Stimulated activated CD8-positive, alpha-beta memory T cell treated with anti-CD3 and anti-CD28 coated beads, Interleukin-12 subunit alpha, Interleukin-12 subunit beta, amount 100 ng/mL, for 1 hour (primary cell): ENCODE data around the gene LAMA5.
A peak's percentile ranks its signal among the peaks of the same experiment; 100 is the strongest.

Source experiments
- DNase-seq: peaks from one replicate; pipeline ENCODE4 v3.0.0-alpha.2; 2020; ENCODE audit warnings: low read depth

The LAMA5 gene, protein sequence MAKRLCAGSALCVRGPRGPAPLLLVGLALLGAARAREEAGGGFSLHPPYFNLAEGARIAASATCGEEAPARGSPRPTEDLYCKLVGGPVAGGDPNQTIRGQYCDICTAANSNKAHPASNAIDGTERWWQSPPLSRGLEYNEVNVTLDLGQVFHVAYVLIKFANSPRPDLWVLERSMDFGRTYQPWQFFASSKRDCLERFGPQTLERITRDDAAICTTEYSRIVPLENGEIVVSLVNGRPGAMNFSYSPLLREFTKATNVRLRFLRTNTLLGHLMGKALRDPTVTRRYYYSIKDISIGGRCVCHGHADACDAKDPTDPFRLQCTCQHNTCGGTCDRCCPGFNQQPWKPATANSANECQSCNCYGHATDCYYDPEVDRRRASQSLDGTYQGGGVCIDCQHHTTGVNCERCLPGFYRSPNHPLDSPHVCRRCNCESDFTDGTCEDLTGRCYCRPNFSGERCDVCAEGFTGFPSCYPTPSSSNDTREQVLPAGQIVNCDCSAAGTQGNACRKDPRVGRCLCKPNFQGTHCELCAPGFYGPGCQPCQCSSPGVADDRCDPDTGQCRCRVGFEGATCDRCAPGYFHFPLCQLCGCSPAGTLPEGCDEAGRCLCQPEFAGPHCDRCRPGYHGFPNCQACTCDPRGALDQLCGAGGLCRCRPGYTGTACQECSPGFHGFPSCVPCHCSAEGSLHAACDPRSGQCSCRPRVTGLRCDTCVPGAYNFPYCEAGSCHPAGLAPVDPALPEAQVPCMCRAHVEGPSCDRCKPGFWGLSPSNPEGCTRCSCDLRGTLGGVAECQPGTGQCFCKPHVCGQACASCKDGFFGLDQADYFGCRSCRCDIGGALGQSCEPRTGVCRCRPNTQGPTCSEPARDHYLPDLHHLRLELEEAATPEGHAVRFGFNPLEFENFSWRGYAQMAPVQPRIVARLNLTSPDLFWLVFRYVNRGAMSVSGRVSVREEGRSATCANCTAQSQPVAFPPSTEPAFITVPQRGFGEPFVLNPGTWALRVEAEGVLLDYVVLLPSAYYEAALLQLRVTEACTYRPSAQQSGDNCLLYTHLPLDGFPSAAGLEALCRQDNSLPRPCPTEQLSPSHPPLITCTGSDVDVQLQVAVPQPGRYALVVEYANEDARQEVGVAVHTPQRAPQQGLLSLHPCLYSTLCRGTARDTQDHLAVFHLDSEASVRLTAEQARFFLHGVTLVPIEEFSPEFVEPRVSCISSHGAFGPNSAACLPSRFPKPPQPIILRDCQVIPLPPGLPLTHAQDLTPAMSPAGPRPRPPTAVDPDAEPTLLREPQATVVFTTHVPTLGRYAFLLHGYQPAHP (N-terminal part only)

DNA sequence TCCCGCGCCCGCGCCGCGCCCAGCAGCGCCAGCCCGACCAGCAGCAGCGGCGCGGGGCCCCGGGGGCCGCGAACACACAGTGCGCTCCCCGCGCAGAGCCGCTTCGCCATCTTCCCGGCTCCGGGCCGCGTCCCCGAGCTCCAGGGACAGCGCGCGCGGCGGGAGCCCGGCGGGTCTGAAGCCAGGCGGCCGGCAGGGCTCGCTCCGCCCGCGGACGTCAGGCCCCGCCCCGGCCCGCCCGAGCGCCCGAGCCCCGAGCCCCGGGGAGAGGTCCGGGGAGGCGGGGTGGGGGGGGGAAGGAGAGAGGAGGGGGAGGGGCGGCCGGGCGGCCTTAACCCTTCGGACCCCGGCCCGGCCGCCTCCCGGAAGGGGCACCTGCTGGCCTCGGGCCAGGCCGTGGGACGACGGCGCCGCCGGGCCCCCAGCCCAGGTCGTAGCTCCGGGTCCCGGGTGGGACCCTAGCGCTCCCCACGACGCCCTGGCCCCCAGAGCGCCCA is at the start of gene LAMA5:
TSS of gene LAMA5 (minus strand) at position 177 of the 497 bp plus-strand sequence. CDS start at position 110, 67 bp downstream.
- no peak for DNase-seq

DNA sequence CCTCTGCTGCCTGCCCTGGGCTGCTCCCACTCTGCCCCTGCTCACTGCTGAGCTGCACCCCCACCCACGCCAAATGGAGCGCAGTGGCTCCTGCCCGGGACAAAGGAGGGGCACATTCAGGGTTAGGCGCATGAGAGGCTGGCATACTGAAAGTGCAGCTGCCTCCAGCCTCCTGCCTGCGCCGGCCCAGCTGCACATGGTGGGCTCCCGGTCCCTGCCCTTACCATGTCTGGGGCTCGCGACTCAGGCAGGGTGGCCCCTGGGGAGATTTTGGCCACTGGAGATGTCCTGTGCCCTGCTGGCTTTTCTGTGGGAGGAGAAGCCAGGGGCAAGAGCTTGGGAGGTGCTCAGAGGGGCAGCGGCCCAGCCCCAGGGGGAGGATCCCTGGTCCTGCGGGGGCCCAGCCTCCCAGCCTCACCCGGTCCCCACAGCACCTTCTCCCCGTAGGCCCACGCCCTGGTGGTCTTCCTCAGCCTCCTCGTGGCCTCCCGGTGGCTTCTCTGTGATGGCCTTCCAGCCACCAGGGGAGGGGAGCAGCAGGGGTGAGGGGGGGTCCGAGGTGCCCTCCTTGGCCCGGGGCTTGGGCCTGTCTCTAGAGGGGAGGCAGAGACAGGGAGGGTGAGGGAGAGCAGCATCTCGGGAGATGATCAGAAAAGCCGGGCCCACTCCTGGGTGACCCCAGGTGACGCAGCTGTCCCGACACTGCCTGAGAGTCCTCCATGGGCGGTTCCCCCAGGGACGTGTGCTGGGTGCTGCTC is 48.4 kb upstream of the LAMA5 start:
- DNase-seq = no peak

DNA sequence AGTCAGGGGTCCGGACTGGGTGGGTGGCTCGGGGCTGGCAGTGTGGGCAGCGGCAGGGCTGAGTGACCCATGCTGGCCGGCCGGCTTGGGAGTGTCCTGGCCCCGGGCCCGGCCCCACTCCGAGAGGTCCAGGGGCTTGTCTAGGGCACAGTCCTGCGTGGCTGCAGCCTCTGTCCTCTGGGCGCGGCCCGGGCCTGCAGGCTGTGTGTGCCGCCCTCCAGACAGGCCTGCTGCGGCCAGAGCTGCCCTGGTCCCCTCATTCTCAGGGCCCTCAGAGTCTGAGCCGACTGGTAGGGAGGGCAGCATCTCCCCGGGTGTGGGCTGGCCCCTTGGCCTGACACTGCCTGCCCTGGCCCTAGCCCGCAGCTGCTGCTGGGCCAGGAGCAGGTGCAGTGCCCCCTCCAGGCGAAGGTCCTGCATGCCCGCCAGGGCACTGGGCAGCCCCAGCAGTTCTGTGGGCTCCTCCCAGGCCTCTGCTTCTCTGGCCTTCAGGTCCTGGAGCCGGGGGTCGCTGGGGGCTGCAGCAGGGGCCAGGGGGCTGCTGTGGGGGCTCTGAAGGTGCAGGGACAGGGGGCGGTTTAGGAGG is 46.9 kb upstream of the LAMA5 start:
- no peak for DNase-seq

DNA sequence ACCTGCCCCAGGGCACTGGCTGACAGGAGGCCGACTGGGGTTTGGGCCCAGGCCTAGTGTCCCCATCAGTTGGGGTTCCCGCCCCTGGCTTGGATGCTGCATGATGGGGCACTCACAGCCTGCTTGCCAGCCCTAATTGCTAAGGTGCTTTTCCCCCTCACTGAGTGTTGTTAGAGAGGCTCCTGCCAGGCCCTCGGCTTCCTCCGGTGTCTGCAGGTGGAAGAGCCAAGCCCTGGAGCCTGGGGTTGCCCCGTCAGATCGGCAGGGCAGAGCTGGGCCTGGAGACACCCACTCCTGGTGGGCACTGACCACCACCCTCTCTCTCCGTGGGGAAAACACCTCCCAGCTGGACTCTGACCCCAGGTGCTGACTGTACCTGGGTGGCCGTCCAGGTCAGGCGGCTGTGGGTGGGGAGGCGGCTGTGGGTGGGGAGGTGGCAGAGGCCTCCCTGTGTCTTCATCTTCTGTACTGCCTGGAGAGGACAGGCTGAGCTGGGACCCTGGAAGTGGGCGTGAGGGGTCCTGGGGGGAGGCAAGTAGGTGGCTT is 46.0 kb upstream of the LAMA5 start:
- no peak for DNase-seq

DNA sequence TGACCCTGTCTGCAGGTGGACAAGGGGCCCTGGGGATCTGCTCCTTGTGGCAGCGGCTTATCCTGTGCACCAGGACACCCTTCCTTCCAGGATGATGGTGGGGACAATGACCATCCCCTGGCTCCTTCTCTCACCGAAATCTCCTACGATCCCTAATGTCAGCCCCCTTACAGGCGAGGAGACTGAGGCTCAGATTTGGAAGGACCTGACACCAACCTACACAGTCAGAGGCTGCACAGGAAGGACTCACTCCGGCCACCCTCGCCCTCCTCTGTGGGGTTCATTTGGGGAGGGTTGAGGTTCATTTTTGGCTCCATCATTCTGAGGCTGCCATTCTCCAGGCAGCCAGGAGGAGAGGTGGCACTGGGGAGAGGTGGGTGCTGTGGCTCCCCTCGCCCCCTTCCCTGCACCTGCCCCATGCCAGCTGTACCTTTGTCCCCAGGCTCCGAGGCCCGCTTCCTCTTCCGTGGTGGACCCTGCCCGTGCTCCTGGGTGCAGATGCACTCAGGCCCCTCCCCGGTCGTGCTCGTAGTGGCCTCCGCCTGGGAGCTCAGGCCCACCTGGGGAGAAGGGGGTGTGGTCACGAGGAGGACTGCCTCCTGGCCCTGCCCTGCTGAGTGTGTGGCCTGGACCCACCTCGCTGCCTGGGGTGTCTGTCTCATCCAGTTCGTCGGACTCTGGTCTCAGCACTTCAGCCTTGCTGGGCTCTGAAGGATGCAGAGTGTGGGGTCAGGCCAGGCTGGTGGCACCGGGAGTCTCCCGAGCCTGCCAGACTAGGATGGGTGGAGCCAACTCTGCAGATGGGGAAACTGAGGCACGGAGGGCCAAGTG is 45.3 kb upstream of the LAMA5 start:
- DNase-seq = no peak

DNA sequence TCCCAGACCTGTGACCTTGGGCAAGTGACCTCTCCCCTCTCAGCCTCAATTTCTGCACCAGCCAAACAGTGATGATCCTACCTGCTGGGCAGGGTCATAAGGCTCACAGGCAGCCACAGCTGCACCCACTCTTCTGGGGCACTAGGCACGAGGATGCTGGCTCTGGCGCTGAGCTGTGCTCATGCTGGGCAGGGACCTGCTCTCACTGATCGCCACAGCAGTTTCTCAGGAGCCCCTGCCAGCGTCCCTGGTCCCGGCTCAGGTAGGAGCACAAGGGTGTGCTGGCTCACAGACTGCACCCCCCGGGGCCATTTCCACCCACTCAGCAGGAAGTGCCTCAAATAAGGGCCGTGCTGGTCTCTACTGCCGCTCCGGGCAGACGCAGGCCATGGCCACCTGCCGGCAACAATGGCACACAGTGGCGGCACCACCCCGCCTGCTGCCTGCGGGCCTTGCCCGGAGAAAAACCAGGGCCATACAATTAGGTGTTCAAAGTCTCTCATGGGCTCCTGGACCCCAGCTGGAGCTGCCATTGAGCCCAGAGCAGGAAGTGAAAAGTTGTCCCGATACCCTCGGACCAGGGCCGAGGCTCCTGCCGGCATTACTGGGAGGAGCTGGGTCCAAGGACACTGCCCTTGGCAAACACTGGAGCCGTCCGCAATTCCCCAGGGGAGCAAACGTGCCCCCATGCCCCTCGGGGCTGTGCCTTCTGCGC is 44.5 kb upstream of the LAMA5 start:
- DNase-seq = no peak

DNA sequence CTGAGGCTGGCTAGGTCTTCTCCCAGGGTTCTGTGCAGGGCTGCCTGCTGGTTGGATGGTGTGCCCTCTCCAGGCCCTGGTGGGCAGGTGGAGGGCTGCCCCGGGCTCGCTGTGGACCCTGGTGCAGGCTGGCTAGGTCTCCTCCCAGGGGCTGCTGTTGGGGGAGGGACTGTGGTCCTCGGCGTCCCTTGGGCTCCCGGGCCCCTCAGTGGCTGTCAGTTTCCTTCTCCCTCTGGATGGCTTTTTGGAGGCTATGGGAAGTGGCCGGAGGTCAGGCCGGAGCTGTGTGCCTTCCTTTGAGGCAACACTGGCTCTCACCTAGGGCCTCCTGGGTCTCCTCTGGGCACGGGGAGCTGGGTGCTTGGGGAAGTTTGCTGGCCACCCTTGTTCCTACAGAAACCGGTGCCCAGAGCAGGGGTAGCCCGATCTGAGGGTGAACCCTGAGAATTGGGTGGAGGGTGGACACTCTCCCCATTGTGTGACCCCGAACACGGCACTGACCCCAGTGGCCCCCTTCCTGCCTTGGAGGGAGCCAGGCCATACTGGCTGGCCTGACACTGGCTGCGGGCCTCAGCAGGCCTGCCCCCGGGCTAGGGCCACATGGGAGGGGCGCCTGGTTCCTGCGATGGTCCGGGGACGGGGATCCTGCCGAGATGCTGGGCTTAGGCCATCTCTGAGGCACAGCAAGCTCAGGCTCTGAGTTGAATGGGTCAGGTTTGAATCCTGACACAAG is 43.8 kb upstream of the LAMA5 start:
- no peak for DNase-seq

DNA sequence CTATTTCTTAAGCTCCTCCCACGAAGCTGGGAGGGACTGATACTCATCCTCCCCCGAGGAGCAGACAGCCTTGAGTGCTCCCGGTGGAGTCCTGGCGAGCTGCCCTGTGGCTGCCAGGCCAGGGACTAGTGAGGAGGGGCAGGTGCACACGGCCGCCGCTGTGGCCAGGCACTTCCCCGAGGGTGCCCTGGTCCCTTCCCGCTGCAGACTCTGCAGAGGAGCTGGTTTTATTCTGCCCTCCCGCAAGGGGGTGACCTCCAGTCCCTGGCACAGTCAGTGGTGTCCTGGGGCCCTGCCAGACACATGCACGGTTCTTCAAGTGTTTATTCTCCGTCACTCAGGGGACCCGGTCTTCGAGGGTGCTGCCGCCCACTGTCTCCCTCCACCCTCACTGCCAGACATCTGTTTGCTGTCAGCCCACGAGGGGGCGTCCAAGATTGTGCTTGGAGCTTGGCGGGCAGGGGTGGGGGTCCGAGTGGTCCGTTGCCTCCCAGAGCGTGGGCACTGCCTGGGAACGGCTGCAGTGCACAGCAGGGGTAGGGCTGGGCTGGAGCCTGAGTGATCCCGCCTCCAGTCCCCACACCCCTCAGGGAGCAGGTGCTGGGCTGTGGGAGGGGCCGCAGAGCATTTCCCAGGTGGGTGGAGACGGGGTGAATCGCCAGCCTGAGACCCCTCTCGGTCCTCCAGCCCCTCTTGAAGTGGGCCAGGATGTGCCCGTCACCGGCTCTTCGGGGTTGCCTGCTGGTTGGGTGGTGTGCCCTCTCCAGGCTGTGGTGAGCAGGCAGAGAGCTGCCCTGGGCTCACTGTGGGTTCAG is 43.0 kb upstream of the LAMA5 start:
- no peak for DNase-seq

DNA sequence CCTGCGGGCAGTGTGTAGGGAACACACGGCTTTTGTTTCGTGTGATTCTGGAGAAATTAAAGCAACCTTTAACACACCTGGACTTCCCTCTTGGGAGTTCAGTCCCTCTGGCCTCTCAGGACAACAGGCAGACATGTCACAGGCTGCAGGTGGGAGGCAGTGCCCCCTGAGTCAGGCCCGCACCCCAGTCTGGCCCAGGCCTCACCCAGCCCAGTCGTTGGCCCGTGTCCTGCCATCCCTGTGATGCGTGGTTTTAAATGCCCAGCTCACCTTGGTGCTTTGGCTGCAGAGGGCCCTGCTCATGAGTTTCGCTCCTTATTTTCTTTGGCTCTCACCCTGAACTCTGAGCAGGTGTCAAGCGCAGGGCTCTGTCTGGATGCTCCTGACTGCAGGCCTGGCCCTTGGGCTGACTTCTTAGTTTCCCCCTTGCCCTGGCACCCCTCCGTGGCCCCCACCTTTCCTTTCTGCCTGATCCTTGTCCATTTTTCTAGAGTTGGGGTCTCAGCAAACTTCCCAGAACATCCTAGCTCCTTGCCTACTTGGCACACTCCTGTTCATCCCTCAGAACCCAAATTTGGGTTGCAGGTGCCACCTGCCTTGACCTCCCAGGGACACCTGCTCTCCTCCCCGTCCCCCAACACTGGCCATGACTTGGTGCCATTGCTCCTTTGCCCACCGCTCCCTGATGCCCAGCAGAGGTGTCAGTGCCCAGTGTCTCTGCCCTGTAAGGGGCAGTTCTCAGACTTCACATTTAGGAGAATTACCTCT is 42.2 kb upstream of the LAMA5 start:
- no peak for DNase-seq

DNA sequence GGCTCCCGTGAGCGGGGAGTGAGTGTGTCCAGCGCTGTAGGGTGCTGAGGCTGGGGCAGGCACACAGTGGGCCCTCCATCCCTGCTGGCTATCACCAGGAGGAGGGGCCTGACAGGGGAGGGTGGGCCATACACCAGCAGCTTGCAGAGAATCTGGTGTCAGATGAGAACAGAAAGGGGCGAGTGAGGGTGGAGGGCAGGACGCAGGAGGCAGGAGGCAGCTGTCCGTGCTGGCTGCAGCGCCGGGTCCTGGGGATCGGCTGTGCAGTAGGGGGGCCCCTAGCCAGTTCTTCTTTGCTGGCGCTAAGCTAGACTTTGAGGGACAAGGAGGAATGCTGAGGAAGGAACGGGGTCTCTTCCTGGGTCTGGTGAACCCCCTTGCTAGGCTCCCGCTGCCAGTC is 41.5 kb upstream of the LAMA5 start:
- no peak for DNase-seq

DNA sequence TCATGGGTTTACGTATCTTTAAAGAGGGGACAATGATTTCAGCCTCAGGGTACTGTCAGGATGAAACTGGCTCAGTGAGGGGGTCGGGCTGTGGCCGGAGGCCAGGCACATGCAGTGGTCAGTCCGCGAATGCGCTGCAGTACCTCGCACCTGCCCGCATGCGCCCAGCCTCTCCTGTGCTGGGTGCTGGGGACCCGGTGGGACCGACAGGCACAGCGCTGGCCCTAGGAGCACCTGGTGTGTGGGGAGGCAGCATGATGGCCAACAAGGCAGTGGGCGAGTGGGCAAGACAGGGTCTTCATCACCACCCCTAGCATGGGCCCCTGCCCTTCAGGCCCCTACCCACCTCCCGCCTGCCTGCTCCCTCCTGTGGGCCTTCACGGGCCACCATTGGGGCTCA is 40.9 kb upstream of the LAMA5 start:
- DNase-seq = no peak

DNA sequence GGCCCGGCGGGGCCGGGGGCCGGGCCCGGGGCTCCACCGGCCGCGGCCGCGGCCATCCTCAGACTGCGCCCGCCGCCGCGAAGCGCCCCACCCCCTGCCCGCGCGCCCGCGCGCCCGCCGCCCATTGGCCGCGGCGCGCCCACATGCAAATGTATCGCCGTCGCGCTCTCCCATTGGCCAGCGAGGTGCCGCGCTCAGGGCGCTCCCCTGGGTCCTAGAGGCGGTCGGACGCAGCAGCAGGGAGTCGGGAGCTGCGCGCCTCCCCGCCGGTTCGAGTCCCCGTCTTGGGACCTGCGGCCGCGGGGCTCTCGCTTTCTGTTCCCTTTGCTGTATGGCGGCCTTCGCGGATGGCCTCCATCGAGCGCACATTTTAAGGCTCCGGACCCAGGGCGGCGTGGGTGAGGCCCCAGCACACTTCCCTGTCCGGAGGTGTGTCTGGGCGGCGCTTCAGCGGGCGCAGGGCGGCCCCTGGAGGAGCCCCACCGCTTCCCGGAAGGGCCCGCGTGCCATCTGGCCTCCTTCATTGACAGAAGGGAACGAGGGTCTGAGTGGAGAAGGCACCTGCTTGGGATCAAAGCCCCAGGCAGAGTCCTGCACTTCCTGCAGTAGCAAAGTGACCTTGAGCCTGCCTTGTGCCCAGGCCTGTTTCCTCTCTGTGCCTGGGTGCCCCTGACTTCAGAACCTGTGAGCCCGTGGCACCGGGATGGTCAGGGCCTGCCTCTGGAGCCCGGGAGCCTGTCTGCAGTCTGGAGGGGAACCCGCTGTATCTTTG is 40.3 kb upstream of the LAMA5 start, which contains the start of gene CABLES2:
TSS of gene CABLES2 (minus strand) at position 65 of the 772 bp plus-strand sequence. CDS start at position 56, 9 bp downstream.
- peak; percentile 84 for DNase-seq

DNA sequence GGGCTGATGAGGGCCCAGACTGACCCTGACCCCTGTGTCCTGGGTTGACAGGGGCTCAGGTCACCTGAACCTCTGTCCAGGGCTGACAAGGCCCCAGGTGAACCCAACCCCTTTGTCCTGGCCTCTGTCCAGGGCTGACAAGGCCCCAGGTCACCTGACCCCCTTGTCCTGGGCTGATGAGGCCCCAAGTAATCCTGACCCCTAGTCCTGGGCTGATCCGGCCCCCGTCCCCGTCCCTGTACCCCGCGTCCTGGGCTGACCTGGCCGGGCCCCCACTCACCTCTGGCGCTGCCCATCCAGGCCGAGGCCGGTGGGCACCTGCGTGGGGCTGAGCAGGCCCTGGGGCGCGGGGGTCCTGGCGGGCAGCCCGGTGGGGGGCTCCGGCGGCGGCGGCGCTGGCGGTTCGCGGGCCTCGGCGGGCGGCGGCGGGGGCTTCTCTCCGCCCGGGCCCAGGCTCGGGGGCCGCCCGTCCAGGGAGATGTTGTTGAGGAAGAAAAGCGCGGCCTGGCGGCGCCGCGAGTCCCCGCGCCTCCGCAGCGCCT is 39.6 kb upstream of the LAMA5 start:
- no peak for DNase-seq

DNA sequence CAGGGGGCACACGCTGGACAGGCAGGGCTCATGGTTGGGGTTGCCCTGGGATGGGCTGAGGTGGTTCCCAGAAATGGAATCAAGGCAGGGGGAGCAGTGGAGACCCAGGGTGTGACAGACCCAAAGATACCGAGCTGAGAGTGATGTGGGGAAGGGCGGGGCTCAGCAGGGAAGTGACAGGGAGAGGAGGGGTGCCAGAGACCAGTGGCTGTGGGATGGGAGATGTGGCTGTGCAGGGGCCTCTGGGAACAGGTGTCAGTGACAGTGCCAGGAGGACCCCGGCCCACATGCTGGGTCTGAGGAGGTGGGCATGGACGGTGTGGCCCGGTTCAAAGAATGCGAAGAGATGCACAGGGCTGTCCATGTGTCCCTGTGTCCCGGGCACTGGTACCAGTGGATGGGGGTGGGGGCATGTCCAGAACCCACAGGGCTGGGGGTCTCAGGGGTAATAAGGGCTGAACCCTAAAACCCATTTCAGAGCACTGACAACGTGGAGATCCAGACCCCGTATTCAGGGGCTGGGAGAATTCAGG is 38.9 kb upstream of the LAMA5 start:
- no peak for DNase-seq
